A673 (cell line): ENCODE results near the gene FNDC3B.

ENCODE experiments used
- CTCF ChIP-seq: fragments of 300-800, 200-600 bp; sonication (generic); conservative IDR thresholded peaks from 2 replicates; pipeline ENCODE4 v1.5.1; 2017; ENCODE audit warnings: low read depth, mild to moderate bottlenecking, antibody characterized with exemption, low read length, moderate library complexity, mixed read lengths
- EZH2 ChIP-seq: fragments of 200-600 bp; sonication (generic); IDR thresholded peaks from 2 replicates; pipeline ENCODE4 v1.6.1; 2017; ENCODE audit warnings: borderline replicate concordance, low read depth, mild to moderate bottlenecking, mixed read lengths, antibody characterized with exemption, low read length; ENCODE audit not compliant: poor library complexity, severe bottlenecking

GRCh38 chr3:172085557-172085895, 46.1 kb downstream of the FNDC3B start:
- TF ChIP-seq CTCF: no peak
- no peak for TF ChIP-seq EZH2
